NCI-H460 (cell line): Measurements from ENCODE around the gene GPR62. TPM values are rescaled to one million over a fixed set of nuclear protein-coding genes. Genes with fewer than 3 reads are reported as not detected.
A peak's percentile ranks its signal among the peaks of the same experiment; 100 is the strongest.

Experiments used
- DNase-seq: peaks from one replicate; pipeline ENCODE4 v3.0.0-alpha.2; 2016; ENCODE audit warnings: low read depth; ENCODE audit errors: extremely low read depth
- total RNA-seq: library from RNA; depleted of rRNA; stranded (reverse); fragments of >200 nt; shearing (Covaris generic); gene quantifications from 2 replicates; pipeline ENCODE4 v1.2.3, GENCODE V29; 2014

Gene GPR62
- total RNA-seq, 1 experiment from 2014 or later = not detected

- DNase-seq = no peak
Measured at GRCh38 chr3:51954105-51954504, 1.1 kb upstream of the GPR62 start.

GRCh38 chr3:51954713-51955112, 468 bp upstream of the GPR62 start:
- DNase-seq = no peak

GRCh38 chr3:51955893-51956770, 951 bp downstream of the GPR62 start:
- DNase-seq = no peak

DNA sequence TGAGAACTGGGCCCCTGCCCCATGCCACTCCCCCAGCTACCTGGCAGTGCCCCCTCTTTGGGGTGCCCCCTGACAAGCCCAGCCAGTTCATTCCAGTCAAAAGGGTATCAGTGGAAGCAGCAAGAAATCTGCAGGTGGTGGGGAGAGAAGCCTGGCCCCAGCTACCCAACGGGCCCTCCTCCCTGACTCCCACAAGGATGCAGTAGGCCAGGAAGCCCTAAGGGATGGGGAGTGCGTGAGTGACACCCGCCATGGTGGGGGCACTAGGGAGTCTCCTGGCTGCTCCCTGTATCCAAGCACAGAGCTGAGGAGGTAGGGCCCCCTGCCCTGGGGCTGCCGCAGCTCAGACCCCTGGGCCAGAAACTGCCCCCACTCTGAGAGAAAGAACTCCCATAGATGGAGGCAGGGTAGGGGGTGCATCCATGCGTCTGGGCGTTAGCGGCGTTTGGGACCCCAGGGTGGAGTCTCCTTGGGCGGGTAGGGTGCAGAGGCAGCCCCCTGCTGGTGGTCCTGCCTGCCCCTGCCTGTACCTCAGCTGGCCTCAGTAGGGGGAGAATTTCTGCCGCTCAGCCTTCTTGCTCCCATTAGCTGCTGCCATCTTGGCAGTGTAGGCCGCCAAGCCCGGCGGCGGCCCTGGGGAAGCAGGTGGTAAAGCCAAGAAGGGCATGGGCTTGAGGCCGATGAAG, 2.5 kb downstream of the GPR62 start:
- no peak for DNase-seq

DNA sequence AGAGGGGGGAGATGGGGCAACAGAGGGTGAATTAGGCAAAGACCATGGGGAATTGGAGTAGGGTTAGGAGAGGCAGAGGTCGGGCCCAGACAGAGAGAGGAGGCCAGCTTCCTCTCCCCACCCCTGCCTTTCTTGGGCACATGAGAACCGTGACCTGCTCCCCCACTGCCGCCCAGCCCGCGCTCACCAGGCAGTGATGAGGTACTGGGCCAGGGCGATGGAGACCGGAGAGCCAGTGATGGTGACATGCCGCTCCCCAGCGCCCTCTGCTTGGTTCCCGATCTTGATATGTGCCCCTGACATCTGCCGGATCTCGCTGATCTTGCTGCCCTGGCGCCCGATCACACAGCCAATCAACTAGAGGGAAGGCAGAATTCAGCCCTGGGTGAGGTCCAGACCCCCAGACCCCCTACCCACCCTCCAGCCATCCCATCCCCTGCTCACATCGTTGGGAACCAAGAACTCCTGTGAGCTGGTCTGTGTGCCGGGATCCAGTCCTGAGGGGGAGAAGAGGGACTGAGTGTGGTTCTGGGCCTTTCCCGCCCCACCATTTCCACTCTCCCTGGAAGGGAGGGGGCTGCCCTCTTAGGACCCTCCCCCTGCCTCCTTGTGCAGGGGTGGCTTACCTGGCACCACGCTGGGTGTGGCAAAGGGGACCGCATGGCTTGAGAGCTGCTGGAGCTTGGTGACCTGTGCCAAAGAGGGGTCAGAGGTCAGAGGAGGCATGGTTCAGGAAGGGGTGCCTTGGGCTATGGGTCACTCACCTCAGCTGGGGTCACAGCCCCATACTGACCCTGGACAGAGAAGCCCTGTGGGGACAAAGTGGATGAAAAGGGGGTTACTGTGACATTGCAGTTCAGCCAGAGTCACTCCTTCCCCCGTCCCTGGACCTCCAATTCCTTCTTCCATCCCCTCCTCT, 3.7 kb downstream of the GPR62 start:
- DNase-seq = no peak

- DNase-seq = no peak
Measured at GRCh38 chr3:51959651-51960050, 4.5 kb downstream of the GPR62 start.

- DNase-seq = no peak
Measured at GRCh38 chr3:51960386-51960785, 5.2 kb downstream of the GPR62 start.

- no peak for DNase-seq
Measured at GRCh38 chr3:51961011-51961410, 5.8 kb downstream of the GPR62 start.

GRCh38 chr3:51961602-51962569, 6.7 kb downstream of the GPR62 start:
- no peak for DNase-seq

DNA sequence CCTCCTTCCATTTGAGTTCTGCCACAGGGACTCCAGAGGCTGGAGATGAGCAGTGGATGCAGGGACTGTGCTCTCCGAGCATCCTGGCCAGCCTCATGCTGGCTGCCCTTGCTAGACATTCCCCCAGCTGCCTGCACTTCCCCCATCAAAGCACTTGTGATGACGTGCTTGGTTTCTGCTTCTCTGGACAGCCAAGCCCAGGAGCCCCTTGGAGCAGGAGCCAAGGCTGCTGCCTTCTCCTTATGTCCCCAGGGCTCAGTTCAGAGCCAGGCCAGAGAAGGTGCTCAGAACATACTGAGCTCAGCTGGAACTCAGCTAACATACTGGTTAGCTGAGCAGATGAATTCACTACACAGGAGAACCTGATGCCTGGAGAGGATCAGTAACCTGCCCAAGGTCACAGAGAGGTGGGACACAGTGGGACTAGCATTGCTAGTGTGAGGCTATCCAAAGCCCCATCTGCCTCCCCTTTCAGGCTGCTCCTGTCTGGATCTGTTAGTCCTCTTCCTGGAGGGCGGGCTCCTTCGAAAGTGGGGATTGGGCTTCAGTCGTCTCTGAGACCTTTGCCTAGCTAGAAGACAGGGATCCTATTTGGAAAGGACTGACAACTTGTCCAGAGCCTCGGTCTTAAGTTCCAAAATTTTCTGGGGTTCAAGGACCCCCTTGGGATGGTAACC, 7.8 kb downstream of the GPR62 start:
- DNase-seq = no peak

GRCh38 chr3:51963951-51964451, 8.8 kb downstream of the GPR62 start:
- no peak for DNase-seq

- DNase-seq = no peak
Measured at GRCh38 chr3:51964521-51964920, 9.3 kb downstream of the GPR62 start.

DNA sequence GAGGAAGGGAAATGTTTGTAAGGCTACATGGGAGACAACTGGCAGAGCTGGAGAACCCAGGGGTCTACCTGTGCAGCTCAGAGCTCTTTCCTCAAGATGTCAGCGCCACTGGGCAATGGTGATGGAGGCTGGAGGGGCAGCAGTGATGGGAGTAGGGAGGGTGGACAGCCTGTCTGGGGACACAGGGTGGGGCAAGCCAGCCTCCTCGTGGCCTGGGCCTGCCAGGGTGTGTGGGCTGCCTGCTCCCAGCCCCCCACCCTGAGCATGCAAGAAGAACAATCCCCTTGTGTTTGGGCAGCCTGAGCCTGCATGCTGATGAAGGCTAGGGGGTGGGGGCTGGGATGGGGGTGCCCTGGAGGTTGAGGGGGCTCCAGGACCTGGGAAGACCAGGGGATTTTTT, 10.8 kb downstream of the GPR62 start:
- no peak for DNase-seq

GRCh38 chr3:51966486-51966885, 11.3 kb downstream of the GPR62 start:
- no peak for DNase-seq

- DNase-seq = no peak
Measured at GRCh38 chr3:51966922-51967383, 11.8 kb downstream of the GPR62 start.

GRCh38 chr3:51967384-51968169, 12.4 kb downstream of the GPR62 start, which contains the start of gene PCBP4:
Gene PCBP4 (minus strand): TSS chr3:51967454. CDS start chr3:51961240, 6,214 bp downstream.
- peak; percentile 29 for DNase-seq

- no peak for DNase-seq
Measured at GRCh38 chr3:51968170-51968775, 13.1 kb downstream of the GPR62 start.
